ENCODE data around the gene GUCA1A.
"Not testable (repeated sequence)": the region's sequence is repeated elsewhere in the genome, so short reads cannot be mapped to it uniquely, and the experiment has no call there.

The GUCA1A gene

DNA sequence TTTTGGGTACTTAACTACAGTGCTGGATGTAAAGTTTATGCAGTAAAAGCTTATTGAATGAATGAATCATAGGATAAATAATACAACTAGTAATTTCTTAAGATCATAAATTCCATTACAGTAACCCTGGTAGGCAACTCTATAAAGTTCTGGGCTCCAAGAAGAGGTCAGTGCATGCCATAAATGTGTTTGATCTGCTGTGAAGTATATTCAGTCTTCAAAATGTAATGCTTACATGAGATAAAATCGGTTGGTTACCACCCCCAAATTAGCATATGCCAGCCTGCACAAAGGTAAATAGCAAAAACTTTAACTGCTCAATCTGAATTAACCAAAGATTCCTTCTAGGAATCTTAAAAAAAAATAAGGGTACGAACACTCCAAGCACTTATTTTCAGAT is 34.4 kb downstream of the GUCA1A start:
- H3K4me1 ChIP-seq (ENCODE audit: control insufficient read depth, insufficient read depth, low read length); DNase-seq (ENCODE audit: low read depth, low spot score); H3K27me3 ChIP-seq (ENCODE audit: control insufficient read depth, insufficient read depth, low read length); H3K9me3 ChIP-seq (ENCODE audit: control insufficient read depth, insufficient read depth, low read length); H3K36me3 ChIP-seq (ENCODE audit: control insufficient read depth, insufficient read depth, low read length); H3K4me3 ChIP-seq (ENCODE audit: low read length); H3K27ac ChIP-seq (ENCODE audit: low read length): not testable (repeated sequence)
- no CpG with 5 or more reads among the region's 2 CpGs for WGBS (ENCODE audit: insufficient coverage, insufficient read length)

DNA sequence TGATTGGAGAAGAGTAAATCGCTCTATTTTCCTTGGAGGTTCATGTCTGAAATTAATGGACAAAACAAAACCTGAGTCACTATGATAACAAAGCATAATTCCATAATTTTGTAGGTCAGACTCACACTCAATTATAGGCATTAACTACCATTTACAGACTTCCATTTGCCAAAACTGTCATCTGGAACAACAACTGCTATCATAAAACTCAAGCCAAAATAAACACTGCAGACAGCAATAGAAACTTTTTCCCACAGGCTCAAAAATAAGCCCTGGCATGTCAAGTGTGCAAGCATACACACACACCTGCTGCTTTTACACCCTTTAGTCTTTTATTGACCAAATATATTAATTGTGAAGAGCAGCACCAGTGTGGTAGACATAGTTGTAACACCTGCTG is 37.4 kb downstream of the GUCA1A start:
- Histone ChIP-seq H3K27me3 (ENCODE audit: control insufficient read depth, insufficient read depth, low read length) (no peaks in the 10 kb centered on the region), H3K4me1 (ENCODE audit: control insufficient read depth, insufficient read depth, low read length) (no peaks in the 10 kb centered on the region), H3K9me3 (ENCODE audit: control insufficient read depth, insufficient read depth, low read length) (no peaks in the 10 kb centered on the region), H3K27ac (ENCODE audit: low read length) (no peak overlapping the region), H3K4me3 (ENCODE audit: low read length) (no peak overlapping the region), H3K36me3 (ENCODE audit: control insufficient read depth, insufficient read depth, low read length) (peaks cover 6% of the 10 kb centered on the region; the same call in 1 of the 2 replicates)
- WGBS (ENCODE audit: insufficient coverage, insufficient read length): no CpG with 5 or more reads among the region's 1 CpG
- DNase-seq (ENCODE audit: low read depth, low spot score): no peak

DNA sequence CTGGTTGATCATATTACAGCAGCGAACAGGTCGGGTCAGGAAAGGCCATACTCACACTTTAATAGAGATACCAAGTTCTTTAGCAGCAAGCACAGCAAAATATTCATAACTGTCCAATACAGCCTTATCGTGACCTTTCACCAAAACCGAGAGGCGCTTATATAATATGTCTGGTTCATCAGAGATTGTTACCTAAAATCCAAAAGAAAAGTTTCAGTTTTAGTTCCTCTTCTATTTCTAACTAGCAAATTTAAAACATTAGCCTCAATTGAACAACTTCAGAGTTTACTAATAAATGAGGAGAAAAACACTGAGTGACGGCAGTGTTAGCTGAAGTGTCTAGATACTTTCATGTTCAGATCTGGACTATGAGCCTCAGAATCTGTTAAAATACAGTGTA is 38.6 kb downstream of the GUCA1A start:
- WGBS (ENCODE audit: insufficient coverage, insufficient read length): no CpG with 5 or more reads among the region's 6 CpGs
- Histone ChIP-seq H3K36me3 (ENCODE audit: control insufficient read depth, insufficient read depth, low read length) (peaks cover 6% of the 10 kb centered on the region; the same call in 1 of the 2 replicates), H3K4me1 (ENCODE audit: control insufficient read depth, insufficient read depth, low read length) (0 out of 2 replicates have a peak, but pooled peaks cover 2% of the 10 kb centered on the region), H3K27ac (ENCODE audit: low read length) (no peak overlapping the region), H3K27me3 (ENCODE audit: control insufficient read depth, insufficient read depth, low read length) (no peaks in the 10 kb centered on the region), H3K4me3 (ENCODE audit: low read length) (no peak overlapping the region), H3K9me3 (ENCODE audit: control insufficient read depth, insufficient read depth, low read length) (no peaks in the 10 kb centered on the region)
- no peak for DNase-seq (ENCODE audit: low read depth, low spot score)

- Histone ChIP-seq H3K36me3 (ENCODE audit: control insufficient read depth, insufficient read depth, low read length) (peaks cover 6% of the 10 kb centered on the region; the same call in 1 of the 2 replicates), H3K27ac (ENCODE audit: low read length) (no peak overlapping the region), H3K4me1 (ENCODE audit: control insufficient read depth, insufficient read depth, low read length) (0 out of 2 replicates have a peak, but pooled peaks cover 2% of the 10 kb centered on the region), H3K4me3 (ENCODE audit: low read length) (no peak overlapping the region), H3K9me3 (ENCODE audit: control insufficient read depth, insufficient read depth, low read length) (no peaks in the 10 kb centered on the region), H3K27me3 (ENCODE audit: control insufficient read depth, insufficient read depth, low read length) (no peaks in the 10 kb centered on the region)
- DNase-seq (ENCODE audit: low read depth, low spot score): no peak
- WGBS (ENCODE audit: insufficient coverage, insufficient read length): no CpG with 5 or more reads among the region's 3 CpGs
Observed at GRCh38 chr6:42212442-42212841, 39.3 kb downstream of the GUCA1A start.

GRCh38 chr6:42216495-42216894 is 43.3 kb downstream of the GUCA1A start:
- WGBS (ENCODE audit: insufficient coverage, insufficient read length): no CpG with 5 or more reads among the region's 18 CpGs
- not testable (repeated sequence) for H3K36me3 ChIP-seq (ENCODE audit: control insufficient read depth, insufficient read depth, low read length); H3K9me3 ChIP-seq (ENCODE audit: control insufficient read depth, insufficient read depth, low read length); H3K4me1 ChIP-seq (ENCODE audit: control insufficient read depth, insufficient read depth, low read length); H3K27ac ChIP-seq (ENCODE audit: low read length); H3K27me3 ChIP-seq (ENCODE audit: control insufficient read depth, insufficient read depth, low read length); DNase-seq (ENCODE audit: low read depth, low spot score); H3K4me3 ChIP-seq (ENCODE audit: low read length)

- no peak for DNase-seq (ENCODE audit: low read depth, low spot score)
Observed at GRCh38 chr6:42217157-42217518, 44.0 kb downstream of the GUCA1A start.

DNA sequence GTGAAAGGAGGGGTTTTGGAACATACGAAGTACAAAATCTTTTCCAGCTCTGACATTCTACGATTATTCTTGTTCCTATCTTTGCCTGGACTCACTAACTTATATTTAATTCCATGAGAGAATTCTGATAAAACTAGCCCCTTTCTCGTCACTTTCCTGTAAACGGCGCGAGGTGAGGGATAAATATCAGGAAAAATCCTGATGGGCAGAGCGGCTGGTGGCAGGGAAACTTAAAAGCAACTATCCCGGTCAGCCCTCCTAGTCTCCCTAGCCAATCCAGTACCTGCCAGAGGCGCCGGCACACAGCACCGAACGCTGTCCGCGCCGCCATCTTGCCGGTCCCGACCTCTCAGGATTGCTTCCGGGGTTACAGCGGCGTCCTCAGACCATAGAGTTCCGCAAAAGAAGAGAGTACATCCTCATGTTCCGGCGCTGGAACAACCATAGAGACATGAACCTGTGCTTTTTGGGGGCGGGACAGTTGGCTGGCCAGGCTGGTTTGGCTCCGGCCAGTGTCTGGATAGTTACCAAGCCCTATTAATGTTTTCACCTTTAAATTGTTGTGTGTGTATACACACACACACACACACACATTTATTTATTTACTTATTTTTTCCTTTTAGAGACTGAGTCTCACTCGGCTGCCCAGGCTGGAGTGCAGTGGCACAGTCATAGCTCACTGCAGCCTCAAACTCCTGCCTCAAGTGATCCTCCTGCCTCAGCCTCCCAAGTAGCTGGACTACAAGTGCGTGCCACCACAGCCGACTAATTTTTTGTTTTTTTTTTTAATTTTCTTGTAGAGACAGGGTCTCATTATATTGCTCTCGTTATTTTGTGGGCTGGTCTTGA is 44.6 kb downstream of the GUCA1A start, which contains the start of gene MRPS10:
Gene MRPS10 (minus strand): TSS at position 343 of the 849 bp plus-strand sequence. CDS start 12 bp downstream, at position 331.
- peak; percentile 87 for DNase-seq (ENCODE audit: low read depth, low spot score)
- no peaks in the 10 kb centered on the region for H3K27me3 ChIP-seq (ENCODE audit: control insufficient read depth, insufficient read depth, low read length)
- no CpG with 5 or more reads among the region's 29 CpGs for WGBS (ENCODE audit: insufficient coverage, insufficient read length)
- no peaks in the 10 kb centered on the region for H3K36me3 ChIP-seq (ENCODE audit: control insufficient read depth, insufficient read depth, low read length)
- no peaks in the 10 kb centered on the region for H3K9me3 ChIP-seq (ENCODE audit: control insufficient read depth, insufficient read depth, low read length)
- 0 out of 2 replicates have a peak, but pooled peaks cover 2% of the 10 kb centered on the region for H3K4me1 ChIP-seq (ENCODE audit: control insufficient read depth, insufficient read depth, low read length)
- H3K27ac ChIP-seq (ENCODE audit: low read length): no peak within 1 kb of the TSS
- H3K4me3 ChIP-seq (ENCODE audit: low read length): peak within 1 kb of the TSS; percentile 94; the same call in 1 of the 2 replicates

More at GRCh38 chr6:42217157-42217518, 44.0 kb downstream of the GUCA1A start:
- H3K9me3 ChIP-seq (ENCODE audit: control insufficient read depth, insufficient read depth, low read length): no peaks in the 10 kb centered on the region
- H3K36me3 ChIP-seq (ENCODE audit: control insufficient read depth, insufficient read depth, low read length): no peaks in the 10 kb centered on the region
- H3K27me3 ChIP-seq (ENCODE audit: control insufficient read depth, insufficient read depth, low read length): no peaks in the 10 kb centered on the region
- 0 out of 2 replicates have a peak, but pooled peaks cover 2% of the 10 kb centered on the region for H3K4me1 ChIP-seq (ENCODE audit: control insufficient read depth, insufficient read depth, low read length)
- WGBS (ENCODE audit: insufficient coverage, insufficient read length): no CpG with 5 or more reads among the region's 5 CpGs
- peak overlapping the region; percentile 94; the same call in 1 of the 2 replicates for H3K4me3 ChIP-seq (ENCODE audit: low read length)
- H3K27ac ChIP-seq (ENCODE audit: low read length): no peak overlapping the region

DNA sequence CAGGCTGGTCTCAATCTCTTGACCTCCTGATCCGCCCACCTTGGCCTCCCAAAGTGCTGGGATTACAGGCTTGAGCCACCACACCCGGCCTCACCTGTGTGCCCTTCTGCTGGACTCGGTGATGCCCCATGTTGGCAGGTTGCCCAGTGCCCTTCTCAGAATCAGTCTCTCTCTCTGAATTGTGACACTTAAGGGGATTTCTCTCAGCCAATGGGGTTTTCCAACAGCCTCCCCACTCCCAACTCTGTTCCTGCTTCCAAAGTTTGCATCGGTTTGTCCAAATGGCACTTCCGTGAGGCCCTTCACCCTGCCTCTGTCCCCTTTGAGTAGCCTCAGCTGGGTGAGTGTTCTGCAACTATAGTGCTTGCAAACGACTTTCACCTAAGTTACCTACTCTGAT is 47.6 kb downstream of the GUCA1A start:
- 0 out of 2 replicates have a peak, but pooled peaks cover 2% of the 10 kb centered on the region for H3K4me1 ChIP-seq (ENCODE audit: control insufficient read depth, insufficient read depth, low read length)
- H3K27me3 ChIP-seq (ENCODE audit: control insufficient read depth, insufficient read depth, low read length): no peaks in the 10 kb centered on the region
- no peaks in the 10 kb centered on the region for H3K9me3 ChIP-seq (ENCODE audit: control insufficient read depth, insufficient read depth, low read length)
- no peak overlapping the region for H3K4me3 ChIP-seq (ENCODE audit: low read length)
- H3K36me3 ChIP-seq (ENCODE audit: control insufficient read depth, insufficient read depth, low read length): no peaks in the 10 kb centered on the region
- no CpG with 5 or more reads among the region's 6 CpGs for WGBS (ENCODE audit: insufficient coverage, insufficient read length)
- no peak for DNase-seq (ENCODE audit: low read depth, low spot score)
- H3K27ac ChIP-seq (ENCODE audit: low read length): no peak overlapping the region

DNA sequence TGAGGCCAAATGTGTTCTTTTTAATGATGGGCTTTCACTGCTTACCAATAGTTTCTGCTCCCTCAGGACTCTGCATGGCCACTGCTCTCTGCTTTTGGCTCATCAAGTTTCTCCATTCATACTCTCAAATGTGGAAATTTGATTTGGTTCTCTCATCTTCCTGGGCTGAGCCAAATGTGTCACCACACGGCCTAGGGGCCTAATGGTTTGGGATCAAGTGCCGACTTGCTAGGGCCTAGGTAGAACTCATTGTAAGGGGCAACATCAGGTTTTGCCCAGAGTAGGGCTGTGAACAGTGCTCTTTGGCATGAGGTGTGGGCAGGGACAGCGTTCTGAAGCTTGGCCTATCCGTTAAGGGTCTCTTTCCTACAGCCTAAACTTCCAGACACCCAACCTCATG is 48.4 kb downstream of the GUCA1A start:
- no peak overlapping the region for H3K4me3 ChIP-seq (ENCODE audit: low read length)
- H3K27me3 ChIP-seq (ENCODE audit: control insufficient read depth, insufficient read depth, low read length): no peaks in the 10 kb centered on the region
- no peaks in the 10 kb centered on the region for H3K9me3 ChIP-seq (ENCODE audit: control insufficient read depth, insufficient read depth, low read length)
- DNase-seq (ENCODE audit: low read depth, low spot score): no peak
- no peak overlapping the region for H3K27ac ChIP-seq (ENCODE audit: low read length)
- no CpG with 5 or more reads among the region's 4 CpGs for WGBS (ENCODE audit: insufficient coverage, insufficient read length)
- H3K36me3 ChIP-seq (ENCODE audit: control insufficient read depth, insufficient read depth, low read length): no peaks in the 10 kb centered on the region
- H3K4me1 ChIP-seq (ENCODE audit: control insufficient read depth, insufficient read depth, low read length): 0 out of 2 replicates have a peak, but pooled peaks cover 2% of the 10 kb centered on the region

DNA sequence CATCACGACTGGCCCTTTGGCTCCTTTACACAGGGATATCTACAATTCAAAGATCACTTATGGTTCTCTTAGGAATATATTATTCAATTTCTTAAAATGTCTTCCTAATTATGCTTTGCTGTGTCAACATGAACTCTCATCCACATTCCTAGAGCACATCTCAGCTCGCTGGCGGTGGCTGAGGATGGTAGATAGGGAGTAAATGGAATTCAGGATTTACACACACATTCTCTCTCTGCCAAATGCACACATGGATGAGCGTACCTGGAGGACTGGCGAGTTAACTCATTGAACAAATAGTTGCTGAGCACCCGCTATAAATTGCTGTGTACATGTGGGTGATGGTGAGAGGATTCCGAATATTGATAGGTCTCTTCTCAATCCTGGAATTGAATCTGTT is 49.3 kb downstream of the GUCA1A start:
- H3K4me1 ChIP-seq (ENCODE audit: control insufficient read depth, insufficient read depth, low read length): no peaks in the 10 kb centered on the region
- no CpG with 5 or more reads among the region's 7 CpGs for WGBS (ENCODE audit: insufficient coverage, insufficient read length)
- no peaks in the 10 kb centered on the region for H3K9me3 ChIP-seq (ENCODE audit: control insufficient read depth, insufficient read depth, low read length)
- no peak overlapping the region for H3K27ac ChIP-seq (ENCODE audit: low read length)
- no peak overlapping the region for H3K4me3 ChIP-seq (ENCODE audit: low read length)
- DNase-seq (ENCODE audit: low read depth, low spot score): no peak
- no peaks in the 10 kb centered on the region for H3K36me3 ChIP-seq (ENCODE audit: control insufficient read depth, insufficient read depth, low read length)
- H3K27me3 ChIP-seq (ENCODE audit: control insufficient read depth, insufficient read depth, low read length): no peaks in the 10 kb centered on the region
